ENCODE measurements around the gene OR5AP2. TPM values are rescaled to one million over a fixed set of nuclear protein-coding genes. Genes with fewer than 3 reads are reported as not detected.
"Not testable (repeated sequence)": the region's sequence is repeated elsewhere in the genome, so short reads cannot be mapped to it uniquely, and the experiment has no call there.

The OR5AP2 gene
- total RNA-seq, result not detected in 2 replicates

- DNase-seq (ENCODE audit: low read depth in 2 of 2), result no peak
Measured at GRCh38 chr11:56642339-56642738, at the start of gene OR5AP2. OR5AP2 (minus strand) TSS chr11:56642439; CDS start chr11:56642439, 0 bp downstream.

GRCh38 chr11:56691179-56691578 is 48.9 kb upstream of the OR5AP2 start:
- DNase-seq (ENCODE audit: low read depth in 2 of 2), result not testable (repeated sequence)

- DNase-seq (ENCODE audit: low read depth in 2 of 2), result no peak
Measured at GRCh38 chr11:56688554-56689100, 46.4 kb upstream of the OR5AP2 start.

- DNase-seq (ENCODE audit: low read depth in 2 of 2), result no peak
Measured at GRCh38 chr11:56670984-56671383, 28.7 kb upstream of the OR5AP2 start.

- no peak for DNase-seq (ENCODE audit: low read depth in 2 of 2)
Measured at GRCh38 chr11:56663386-56663785, 21.1 kb upstream of the OR5AP2 start, which contains the start of gene OR5AR1. OR5AR1 (plus strand) TSS chr11:56663686; CDS start chr11:56663686, 0 bp downstream.

GRCh38 chr11:56659755-56660154 is 17.5 kb upstream of the OR5AP2 start:
- DNase-seq (ENCODE audit: low read depth in 2 of 2), result no peak

GRCh38 chr11:56637500-56637899 is 4.7 kb downstream of the OR5AP2 start:
- no peak for DNase-seq (ENCODE audit: low read depth in 2 of 2)

- no peak for DNase-seq (ENCODE audit: low read depth in 2 of 2)
Measured at GRCh38 chr11:56636861-56637260, 5.4 kb downstream of the OR5AP2 start.

- no peak for DNase-seq (ENCODE audit: low read depth in 2 of 2)
Measured at GRCh38 chr11:56632329-56632728, 9.9 kb downstream of the OR5AP2 start.

- DNase-seq (ENCODE audit: low read depth in 2 of 2), result no peak
Measured at GRCh38 chr11:56625946-56626345, 16.3 kb downstream of the OR5AP2 start.

GRCh38 chr11:56624661-56625110 is 17.6 kb downstream of the OR5AP2 start:
- peak in 1 of 2 donors; percentile 1 for DNase-seq (ENCODE audit: low read depth in 2 of 2)

- DNase-seq (ENCODE audit: low read depth in 2 of 2), result no peak
Measured at GRCh38 chr11:56611174-56611573, 31.1 kb downstream of the OR5AP2 start.

GRCh38 chr11:56592088-56592717 is 50.0 kb downstream of the OR5AP2 start:
- DNase-seq (ENCODE audit: low read depth in 2 of 2), result not testable (repeated sequence)

Other genes starting within 250 kb of the OR5AP2 start
- gene OR5AL1, start 229.7 kb downstream of the OR5AP2 start, total RNA-seq, result not detected in 2 replicates
- gene OR5M3, start 169.1 kb downstream of the OR5AP2 start, total RNA-seq, result not detected in 2 replicates
- not detected in 2 replicates for gene OR5M8, start 151.1 kb downstream of the OR5AP2 start, total RNA-seq
- gene OR5M11, start 99.2 kb downstream of the OR5AP2 start, total RNA-seq, result not detected in 2 replicates
- gene OR5M10, start 64.7 kb downstream of the OR5AP2 start, total RNA-seq, result not detected in 2 replicates
- gene OR5M1, start 27.6 kb downstream of the OR5AP2 start, total RNA-seq, result not detected in 2 replicates
- not detected in 2 replicates for gene OR5AR1, start 21.2 kb upstream of the OR5AP2 start, total RNA-seq
- gene OR9G1, start 56.7 kb upstream of the OR5AP2 start, total RNA-seq, result not detected in 2 replicates
- gene OR9G4, start 106.3 kb upstream of the OR5AP2 start, total RNA-seq, result not detected in 2 replicates

All from dermis microvascular lymphatic vessel endothelial cell (primary cell).